ENCODE results near the gene BRSK2. TPM values are rescaled to one million over a fixed set of nuclear protein-coding genes. Genes with fewer than 3 reads are reported as not detected.

Gene BRSK2
- total RNA-seq, 1 experiment from 2014 or later: 0.55 TPM

- Histone ChIP-seq H3K4me1 (replicated peaks) (peaks cover 8% of the 10 kb centered on the region), H3K9me3 (replicated peaks) (no peaks in the 10 kb centered on the region), H3K27me3 (replicated peaks) (peaks cover 8% of the 10 kb centered on the region), H3K4me3 (no peak overlapping the region), H3K27ac (no peak overlapping the region), H3K36me3 (no peaks in the 10 kb centered on the region)
- no peak for DNase-seq (ENCODE audit: low read depth in 1 of 2, low spot score in 2 of 2)
Measured at GRCh38 chr11:1392111-1392510, 2.4 kb downstream of the BRSK2 start.

GRCh38 chr11:1392561-1392960 is 2.8 kb downstream of the BRSK2 start:
- Histone ChIP-seq H3K4me3 (no peak overlapping the region), H3K27me3 (replicated peaks) (peaks cover 8% of the 10 kb centered on the region), H3K27ac (no peak overlapping the region), H3K36me3 (no peaks in the 10 kb centered on the region), H3K9me3 (replicated peaks) (no peaks in the 10 kb centered on the region), H3K4me1 (replicated peaks) (peaks cover 8% of the 10 kb centered on the region)
- no peak for DNase-seq (ENCODE audit: low read depth in 1 of 2, low spot score in 2 of 2)

- Histone ChIP-seq H3K4me1 (replicated peaks) (peaks cover 8% of the 10 kb centered on the region), H3K27ac (no peak overlapping the region), H3K4me3 (no peak overlapping the region), H3K9me3 (replicated peaks) (no peaks in the 10 kb centered on the region), H3K36me3 (no peaks in the 10 kb centered on the region), H3K27me3 (replicated peaks) (peaks cover 8% of the 10 kb centered on the region)
- DNase-seq (ENCODE audit: low read depth in 1 of 2, low spot score in 2 of 2): no peak
Measured at GRCh38 chr11:1393038-1393710, 3.4 kb downstream of the BRSK2 start.

GRCh38 chr11:1394936-1395772 is 5.4 kb downstream of the BRSK2 start:
- Histone ChIP-seq H3K27me3 (replicated peaks) (peaks cover 8% of the 10 kb centered on the region), H3K4me1 (replicated peaks) (peaks cover 3% of the 10 kb centered on the region; the same call in 1 of the 2 replicates), H3K9me3 (replicated peaks) (no peaks in the 10 kb centered on the region), H3K4me3 (no peak overlapping the region), H3K27ac (no peak overlapping the region), H3K36me3 (no peaks in the 10 kb centered on the region)
- no peak for DNase-seq (ENCODE audit: low read depth in 1 of 2, low spot score in 2 of 2)

GRCh38 chr11:1395773-1396374 is 6.1 kb downstream of the BRSK2 start:
- Histone ChIP-seq H3K4me1 (replicated peaks) (peaks cover under 1% of the 10 kb centered on the region; the same call in 1 of the 2 replicates), H3K27me3 (replicated peaks) (peaks cover 5% of the 10 kb centered on the region), H3K4me3 (no peak overlapping the region), H3K9me3 (replicated peaks) (no peaks in the 10 kb centered on the region), H3K36me3 (no peaks in the 10 kb centered on the region), H3K27ac (no peak overlapping the region)
- DNase-seq (ENCODE audit: low read depth in 1 of 2, low spot score in 2 of 2): no peak

GRCh38 chr11:1396375-1396841 is 6.7 kb downstream of the BRSK2 start:
- Histone ChIP-seq H3K9me3 (replicated peaks) (no peaks in the 10 kb centered on the region), H3K36me3 (no peaks in the 10 kb centered on the region), H3K4me1 (replicated peaks) (no peaks in the 10 kb centered on the region), H3K4me3 (no peak overlapping the region), H3K27me3 (replicated peaks) (no peaks in the 10 kb centered on the region; the same call in 1 of the 2 replicates), H3K27ac (no peak overlapping the region)
- DNase-seq (ENCODE audit: low read depth in 1 of 2, low spot score in 2 of 2): no peak

- H3K4me3 ChIP-seq: no peak overlapping the region
- H3K27me3 ChIP-seq (replicated peaks): no peaks in the 10 kb centered on the region
- H3K9me3 ChIP-seq (replicated peaks): no peaks in the 10 kb centered on the region
- no peaks in the 10 kb centered on the region for H3K36me3 ChIP-seq
- H3K4me1 ChIP-seq (replicated peaks): no peaks in the 10 kb centered on the region
- DNase-seq (ENCODE audit: low read depth in 1 of 2, low spot score in 2 of 2): no peak
- H3K27ac ChIP-seq: no peak overlapping the region
Measured at GRCh38 chr11:1397146-1397861, 7.6 kb downstream of the BRSK2 start.

GRCh38 chr11:1397862-1398527 is 8.3 kb downstream of the BRSK2 start:
- no peaks in the 10 kb centered on the region for H3K4me1 ChIP-seq (replicated peaks)
- no peak overlapping the region for H3K4me3 ChIP-seq
- H3K27me3 ChIP-seq (replicated peaks): no peaks in the 10 kb centered on the region
- no peaks in the 10 kb centered on the region for H3K9me3 ChIP-seq (replicated peaks)
- DNase-seq (ENCODE audit: low read depth in 1 of 2, low spot score in 2 of 2): no peak
- no peaks in the 10 kb centered on the region for H3K36me3 ChIP-seq
- H3K27ac ChIP-seq: no peak overlapping the region

GRCh38 chr11:1398528-1399235 is 8.9 kb downstream of the BRSK2 start:
- H3K27me3 ChIP-seq (replicated peaks): no peaks in the 10 kb centered on the region
- no peaks in the 10 kb centered on the region for H3K9me3 ChIP-seq (replicated peaks)
- no peak overlapping the region for H3K27ac ChIP-seq
- no peak for DNase-seq (ENCODE audit: low read depth in 1 of 2, low spot score in 2 of 2)
- H3K36me3 ChIP-seq: no peaks in the 10 kb centered on the region
- H3K4me1 ChIP-seq (replicated peaks): no peaks in the 10 kb centered on the region
- H3K4me3 ChIP-seq: no peak overlapping the region

- no peaks in the 10 kb centered on the region for H3K36me3 ChIP-seq
- no peak overlapping the region for H3K4me3 ChIP-seq
- H3K27me3 ChIP-seq (replicated peaks): no peaks in the 10 kb centered on the region
- no peak for DNase-seq (ENCODE audit: low read depth in 1 of 2, low spot score in 2 of 2)
- no peaks in the 10 kb centered on the region for H3K4me1 ChIP-seq (replicated peaks)
- H3K27ac ChIP-seq: no peak overlapping the region
- no peaks in the 10 kb centered on the region for H3K9me3 ChIP-seq (replicated peaks)
Measured at GRCh38 chr11:1399386-1400316, 9.9 kb downstream of the BRSK2 start.

- H3K9me3 ChIP-seq (replicated peaks): no peaks in the 10 kb centered on the region
- no peaks in the 10 kb centered on the region for H3K36me3 ChIP-seq
- no peak overlapping the region for H3K27ac ChIP-seq
- DNase-seq (ENCODE audit: low read depth in 1 of 2, low spot score in 2 of 2): no peak
- no peaks in the 10 kb centered on the region for H3K4me1 ChIP-seq (replicated peaks)
- no peak overlapping the region for H3K4me3 ChIP-seq
- H3K27me3 ChIP-seq (replicated peaks): no peaks in the 10 kb centered on the region
Measured at GRCh38 chr11:1400317-1401170, 10.8 kb downstream of the BRSK2 start.

Measured in SJSA1 (cell line).